OCI-LY7 (cell line): ENCODE measurements around the gene ULK4. TPM values are rescaled to one million over a fixed set of nuclear protein-coding genes. Genes with fewer than 3 reads are reported as not detected.

ENCODE experiments used
- BruUV-seq: library from RNA; stranded (reverse); fragments of 400-500 nt; replicated peaks from 2 replicates; lab custom pipeline; 2021; lab: Mats Ljungman, UMichigan
- CTCF ChIA-PET: fragments of 300-600 bp; sonication (Branson Sonifier 250); formaldehyde crosslinking; loops from one replicate; lab custom pipeline; 2022; ENCODE audit warnings: antibody characterized with exemption; ENCODE audit not compliant: unreplicated experiment; lab: Charles Lee
- POLR2A ChIA-PET: fragments of 300-600 bp; sonication (Branson Sonifier 250); formaldehyde crosslinking; loops from one replicate; lab custom pipeline; 2022; ENCODE audit warnings: antibody characterized with exemption; lab: Charles Lee
- DNase-seq: peaks from one replicate; pipeline ENCODE4 v3.0.0-alpha.2; 2015; ENCODE audit warnings: low spot score
- H2AFZ ChIP-seq: fragments of 200-600 bp; sonication (generic), shearing (Covaris generic); 2 replicates; pipeline ENCODE4 v1.6.1; 2014; ENCODE audit warnings: mild to moderate bottlenecking, antibody characterized with exemption, low read length, moderate library complexity
- H3K27ac ChIP-seq: fragments of 200-600 bp; sonication (generic); 2 replicates; pipeline ENCODE4 v1.5.1; 2014; ENCODE audit warnings: mixed run types, low read depth, mild to moderate bottlenecking, moderate library complexity, low read length, inconsistent platforms; ENCODE audit not compliant: poor library complexity, severe bottlenecking
- H3K36me3 ChIP-seq: fragments of 200-600 bp; sonication (generic); 2 replicates; pipeline ENCODE4 v1.6.1; 2014; ENCODE audit warnings: mild to moderate bottlenecking, antibody characterized with exemption, low read length, moderate library complexity, mixed read lengths; ENCODE audit not compliant: insufficient read depth
- H3K4me1 ChIP-seq: fragments of 200-600 bp; sonication (generic); 2 replicates; pipeline ENCODE4 v1.5.1; 2014; ENCODE audit warnings: mild to moderate bottlenecking, low read length; ENCODE audit not compliant: insufficient read depth, poor library complexity, severe bottlenecking
- H3K4me2 ChIP-seq: fragments of 200-600 bp; sonication (generic); 2 replicates; pipeline ENCODE4 v1.6.1; 2014; ENCODE audit warnings: mild to moderate bottlenecking, low read length
- H3K4me3 ChIP-seq: fragments of 200-600 bp; sonication (generic); 2 replicates; pipeline ENCODE4 v1.5.1; 2014; ENCODE audit warnings: mild to moderate bottlenecking, low read depth, low read length; ENCODE audit not compliant: poor library complexity, severe bottlenecking
- H3K79me2 ChIP-seq: fragments of 200-600 bp; sonication (generic); 2 replicates; pipeline ENCODE4 v1.6.1; 2016; ENCODE audit warnings: low read depth, mild to moderate bottlenecking, low read length, moderate library complexity, mixed read lengths; ENCODE audit not compliant: insufficient read depth
- H3K9me2 ChIP-seq: fragments of 200-600 bp; sonication (generic); 2 replicates; pipeline ENCODE4 v1.6.1; 2016; ENCODE audit warnings: mild to moderate bottlenecking, low read length, mixed read lengths; ENCODE audit not compliant: insufficient read depth
- H3K9me3 ChIP-seq: fragments of 200-600 bp; sonication (generic); 2 replicates; pipeline ENCODE4 v1.6.1; 2014; ENCODE audit warnings: mild to moderate bottlenecking, mixed run types, low read length, mixed read lengths
- H4K20me1 ChIP-seq: fragments of 200-600 bp; sonication (generic); 2 replicates; pipeline ENCODE4 v1.6.1; 2014; ENCODE audit warnings: mild to moderate bottlenecking, antibody characterized with exemption, low read length, moderate library complexity, mixed read lengths; ENCODE audit not compliant: insufficient read depth
- CTCF ChIP-seq: fragments of 200-600 bp; sonication (generic); conservative IDR thresholded peaks from 2 replicates; pipeline ENCODE4 v1.5.1; 2014; ENCODE audit warnings: mild to moderate bottlenecking, antibody characterized with exemption, low read length, moderate library complexity, mixed read lengths
- EZH2phosphoT487 ChIP-seq: fragments of 200-600 bp; sonication (generic); IDR thresholded peaks from 2 replicates; pipeline ENCODE4 v1.6.1; 2018; ENCODE audit warnings: low read depth, borderline replicate concordance, mild to moderate bottlenecking, mixed run types, antibody characterized with exemption, low read length, moderate library complexity, mixed read lengths
- intact Hi-C: fragments of 100-400 bp; cut with micrococcal nuclease; formaldehyde crosslinking; loops from one replicate; pipeline ENCODE4 v1.10.0; 2022; ENCODE audit not compliant: unreplicated experiment
- total RNA-seq, 2 experiments: library from RNA; depleted of rRNA in 1 of 2; stranded (reverse); fragments of >200 nt in 1 of 2; shearing (Covaris generic) in 1 of 2; gene quantifications; 2 replicates each; pipeline ENCODE4 v1.2.3, GENCODE V29; 2014 to 2022

ULK4 gene
- total RNA-seq, 2 experiments from 2014 or later, result 18.9 to 21.0 TPM

- peak; percentile 63 for DNase-seq
- peaks cover 54% of the 10 kb centered on the region for H3K79me2 ChIP-seq
- no peaks in the 10 kb centered on the region for H3K9me2 ChIP-seq
- peaks cover 32% of the 10 kb centered on the region for H3K4me1 ChIP-seq
- CTCF ChIA-PET, result no interaction called here
- POLR2A ChIA-PET, result interaction anchor here (0.7 to 2.3 kb wide), 10 partner anchors 8 to 110 kb away, joined by 3 to 7 read pairs (median 4); no protein-coding TSS in a partner anchor
- no peaks in the 10 kb centered on the region for H3K9me3 ChIP-seq
- peak overlapping the region; percentile 99 for H3K4me2 ChIP-seq
- TF ChIP-seq CTCF (no peak), EZH2phosphoT487 (no peak)
- H4K20me1 ChIP-seq, result peaks cover 50% of the 10 kb centered on the region
- peaks cover 30% of the 10 kb centered on the region; the same call in 1 of the 2 replicates for H3K36me3 ChIP-seq
- intact Hi-C loops, result loop anchor here (2.0 to 5.0 kb wide), 4 partner anchors 485 to 883 kb away; partner anchors contain the start of gene RPL14
- H3K4me3 ChIP-seq, result peak overlapping the region; percentile 99
- no TSS peak for BruUV-seq
- 0 out of 2 replicates have a peak overlapping the region, but pooled peaks have one; percentile 79 for H2AFZ ChIP-seq
- peak overlapping the region; percentile 85 for H3K27ac ChIP-seq
Observed at GRCh38 chr3:41199866-41200668, 761.8 kb downstream of the ULK4 start.

- intact Hi-C loops, result loop anchor here (2.0 kb wide), 1 partner anchor 742 kb away; the partner anchor contains the start of gene RPL14
- Histone ChIP-seq H3K4me1 (peaks cover 32% of the 10 kb centered on the region), H3K36me3 (peaks cover 22% of the 10 kb centered on the region; the same call in 1 of the 2 replicates), H2AFZ (peak within 1 kb of the TSS; percentile 80), H3K4me2 (peak within 1 kb of the TSS; percentile 99), H3K27ac (peak within 1 kb of the TSS; percentile 85), H4K20me1 (peaks cover 42% of the 10 kb centered on the region), H3K9me3 (no peaks in the 10 kb centered on the region), H3K9me2 (no peaks in the 10 kb centered on the region), H3K4me3 (peak within 1 kb of the TSS; percentile 99), H3K79me2 (peaks cover 46% of the 10 kb centered on the region)
- DNase-seq, result peak; percentile 95
- BruUV-seq, result no TSS peak
- ChIA-PET POLR2A (interaction anchor here (0.9 to 1.7 kb wide), 8 partner anchors 9 to 1384 kb away, joined by 3 to 6 read pairs (median 4); no protein-coding TSS in a partner anchor), CTCF (no interaction called here)
- TF ChIP-seq EZH2phosphoT487, result no peak
- TF ChIP-seq CTCF, result no peak
Observed at GRCh38 chr3:41198950-41199865, 762.7 kb downstream of the ULK4 start, which contains the start of gene CTNNB1. Gene CTNNB1, plus strand, starts transcription at chr3:41199505. Its CDS starts 24,564 bp downstream, at chr3:41224069.
